ENCODE results near the gene ADCY7. TPM values are rescaled to one million over a fixed set of nuclear protein-coding genes. Genes with fewer than 3 reads are reported as not detected.

Gene ADCY7
- total RNA-seq, 1 experiment from 2014 or later, result 39.3 TPM

DNA sequence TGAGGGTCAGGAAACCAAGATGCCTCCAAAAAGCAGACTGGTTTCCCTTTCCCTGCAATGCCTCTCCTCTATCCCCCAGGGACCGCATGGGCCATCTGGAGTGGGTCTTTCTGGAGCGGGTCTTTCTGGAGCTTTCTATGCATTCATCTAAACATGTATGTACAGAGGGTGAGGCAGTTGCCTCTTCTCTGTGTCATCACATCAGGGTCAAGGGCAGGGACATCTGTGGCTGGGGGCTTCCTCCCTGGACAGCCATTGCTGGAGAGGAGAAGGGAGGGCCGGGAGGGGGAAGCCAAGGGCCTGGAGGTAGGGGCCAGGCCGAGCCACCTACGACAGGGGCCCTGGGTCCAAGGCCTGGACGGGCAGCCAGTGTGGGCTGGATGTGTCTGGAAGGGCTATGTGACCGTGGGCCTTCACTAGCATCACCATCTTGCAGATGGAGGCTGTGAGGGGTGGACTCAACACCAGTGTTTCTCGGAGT lies 840 bp downstream of the ADCY7 start:
- no peaks in the 10 kb centered on the region for H3K9me3 ChIP-seq (ENCODE audit: insufficient read depth, low read depth)
- H3K9me2 ChIP-seq (ENCODE audit: insufficient read depth), result no peaks in the 10 kb centered on the region
- H4K20me1 ChIP-seq (ENCODE audit: insufficient read depth), result peaks cover under 1% of the 10 kb centered on the region; the same call in 1 of the 2 replicates
- no TSS peak for BruUV-seq (replicated peaks)
- peak overlapping the region; percentile 76 for H3K4me2 ChIP-seq
- H3K4me1 ChIP-seq (replicated peaks; ENCODE audit: insufficient read depth), result peaks cover 42% of the 10 kb centered on the region
- no peaks in the 10 kb centered on the region for H3K27me3 ChIP-seq (ENCODE audit: insufficient read depth, low read depth)
- ChIA-PET POLR2A (ENCODE audit: unreplicated experiment) (no interaction called here), CTCF (interaction anchor here (0.7 kb wide), 1 partner anchor 102 kb away, joined by 3 read pairs; no protein-coding TSS in a partner anchor)
- TF ChIP-seq CTCF (conservative IDR thresholded peaks at IDR 0.05) (no peak), EZH2 (IDR thresholded peaks at IDR 0.05; ENCODE audit: low read depth) (no peak)
- peaks cover 19% of the 10 kb centered on the region; the same call in 1 of the 2 replicates for H3F3A ChIP-seq (ENCODE audit: insufficient read depth, low read depth)
- no peaks in the 10 kb centered on the region for H3K36me3 ChIP-seq (ENCODE audit: low read depth)
- no peak overlapping the region for H2AFZ ChIP-seq
- intact Hi-C loops (cut with micrococcal nuclease; ENCODE audit: unreplicated experiment), result no loop called here
- no peaks in the 10 kb centered on the region for H3K79me2 ChIP-seq (ENCODE audit: low read depth)
- H3K27ac ChIP-seq, result no peak overlapping the region
- H3K4me3 ChIP-seq, result peak overlapping the region; percentile 43; the same call in 1 of the 2 replicates
- DNase-seq, result no peak

GRCh38 chr16:50267651-50268050 lies 1.3 kb downstream of the ADCY7 start:
- CTCF ChIA-PET, result no interaction called here
- no peak overlapping the region for H3K4me3 ChIP-seq
- intact Hi-C loops (cut with micrococcal nuclease; ENCODE audit: unreplicated experiment), result no loop called here
- no peaks in the 10 kb centered on the region for H3K79me2 ChIP-seq (ENCODE audit: low read depth)
- H3K27ac ChIP-seq, result no peak overlapping the region
- H3K27me3 ChIP-seq (ENCODE audit: insufficient read depth, low read depth), result no peaks in the 10 kb centered on the region
- H3K4me2 ChIP-seq, result no peak overlapping the region; the same call in 1 of the 2 replicates
- H3K36me3 ChIP-seq (ENCODE audit: low read depth), result no peaks in the 10 kb centered on the region
- peaks cover 19% of the 10 kb centered on the region; the same call in 1 of the 2 replicates for H3F3A ChIP-seq (ENCODE audit: insufficient read depth, low read depth)
- DNase-seq, result no peak
- H3K9me3 ChIP-seq (ENCODE audit: insufficient read depth, low read depth), result no peaks in the 10 kb centered on the region
- H4K20me1 ChIP-seq (ENCODE audit: insufficient read depth), result peaks cover 3% of the 10 kb centered on the region; the same call in 1 of the 2 replicates
- TF ChIP-seq CTCF (conservative IDR thresholded peaks at IDR 0.05), result no peak
- TF ChIP-seq EZH2 (IDR thresholded peaks at IDR 0.05; ENCODE audit: low read depth), result no peak
- no peak overlapping the region for H2AFZ ChIP-seq
- no peaks in the 10 kb centered on the region for H3K9me2 ChIP-seq (ENCODE audit: insufficient read depth)
- POLR2A ChIA-PET (ENCODE audit: unreplicated experiment), result interaction anchor here (0.5 kb wide), 1 partner anchor 74 kb away, joined by 26 read pairs; no protein-coding TSS in a partner anchor
- peaks cover 45% of the 10 kb centered on the region for H3K4me1 ChIP-seq (replicated peaks; ENCODE audit: insufficient read depth)
- BruUV-seq (replicated peaks), result TSS peak; percentile 35

DNA sequence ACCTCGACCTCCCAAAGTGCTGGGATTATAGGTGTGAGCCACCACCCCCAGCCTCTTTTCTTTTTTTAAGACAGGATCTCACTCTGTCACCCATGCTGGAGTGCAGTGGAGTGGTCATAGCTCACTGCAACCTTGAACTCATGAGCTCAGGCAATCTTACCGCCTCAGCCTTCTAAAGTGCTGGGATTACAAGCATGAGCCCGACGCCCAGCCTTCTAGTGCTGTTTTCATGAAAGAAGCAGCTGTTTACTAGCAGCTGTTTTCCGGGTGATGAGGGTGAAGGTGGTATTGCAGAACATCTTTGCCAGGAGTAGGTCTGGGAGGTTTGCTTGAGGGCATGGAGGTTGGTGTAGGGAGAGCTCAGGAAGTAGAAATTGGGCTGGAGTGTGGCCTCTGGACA lies 2.0 kb downstream of the ADCY7 start:
- peaks cover 19% of the 10 kb centered on the region; the same call in 1 of the 2 replicates for H3F3A ChIP-seq (ENCODE audit: insufficient read depth, low read depth)
- H3K4me1 ChIP-seq (replicated peaks; ENCODE audit: insufficient read depth), result peaks cover 45% of the 10 kb centered on the region
- intact Hi-C loops (cut with micrococcal nuclease; ENCODE audit: unreplicated experiment), result no loop called here
- ChIA-PET CTCF (no interaction called here), POLR2A (ENCODE audit: unreplicated experiment) (interaction anchor here (0.5 kb wide), 1 partner anchor 75 kb away, joined by 26 read pairs; no protein-coding TSS in a partner anchor)
- no peak overlapping the region for H3K4me2 ChIP-seq
- H3K27ac ChIP-seq, result no peak overlapping the region
- peaks cover 3% of the 10 kb centered on the region; the same call in 1 of the 2 replicates for H4K20me1 ChIP-seq (ENCODE audit: insufficient read depth)
- no peaks in the 10 kb centered on the region for H3K27me3 ChIP-seq (ENCODE audit: insufficient read depth, low read depth)
- BruUV-seq (replicated peaks), result no TSS peak
- no peak overlapping the region for H2AFZ ChIP-seq
- H3K9me3 ChIP-seq (ENCODE audit: insufficient read depth, low read depth), result no peaks in the 10 kb centered on the region
- no peak overlapping the region for H3K4me3 ChIP-seq
- H3K79me2 ChIP-seq (ENCODE audit: low read depth), result no peaks in the 10 kb centered on the region
- H3K36me3 ChIP-seq (ENCODE audit: low read depth), result no peaks in the 10 kb centered on the region
- no peak for TF ChIP-seq CTCF (conservative IDR thresholded peaks at IDR 0.05)
- no peak for TF ChIP-seq EZH2 (IDR thresholded peaks at IDR 0.05; ENCODE audit: low read depth)
- DNase-seq, result no peak
- no peaks in the 10 kb centered on the region for H3K9me2 ChIP-seq (ENCODE audit: insufficient read depth)
